ENCODE measurements around the gene NDUFA8.

The NDUFA8 gene

DNA sequence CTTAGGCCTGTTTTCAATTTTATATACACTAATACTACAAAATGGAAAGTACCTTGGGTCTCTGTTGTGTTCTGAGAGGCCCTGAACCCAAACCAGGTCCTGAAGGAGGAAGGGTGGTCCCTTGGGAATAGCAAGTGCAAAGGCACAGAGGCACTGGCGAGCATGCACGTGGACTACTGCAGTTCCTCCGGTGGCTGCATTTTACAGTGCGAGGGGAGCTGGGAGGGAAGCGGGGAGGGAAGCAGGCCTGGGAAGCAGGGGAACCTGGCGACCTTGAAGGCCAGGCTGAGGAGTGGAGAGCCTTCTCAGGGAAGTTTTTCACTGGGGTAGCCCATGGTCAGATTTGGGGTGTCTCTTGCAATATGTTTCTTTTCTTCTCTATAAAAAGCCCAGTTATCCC, 34.1 kb upstream of the NDUFA8 start:
- in situ Hi-C loops (cut with HindIII; ENCODE audit: low sequenced_read_pairs) = no loop called here
- TF ChIP-seq, protein P1, sequence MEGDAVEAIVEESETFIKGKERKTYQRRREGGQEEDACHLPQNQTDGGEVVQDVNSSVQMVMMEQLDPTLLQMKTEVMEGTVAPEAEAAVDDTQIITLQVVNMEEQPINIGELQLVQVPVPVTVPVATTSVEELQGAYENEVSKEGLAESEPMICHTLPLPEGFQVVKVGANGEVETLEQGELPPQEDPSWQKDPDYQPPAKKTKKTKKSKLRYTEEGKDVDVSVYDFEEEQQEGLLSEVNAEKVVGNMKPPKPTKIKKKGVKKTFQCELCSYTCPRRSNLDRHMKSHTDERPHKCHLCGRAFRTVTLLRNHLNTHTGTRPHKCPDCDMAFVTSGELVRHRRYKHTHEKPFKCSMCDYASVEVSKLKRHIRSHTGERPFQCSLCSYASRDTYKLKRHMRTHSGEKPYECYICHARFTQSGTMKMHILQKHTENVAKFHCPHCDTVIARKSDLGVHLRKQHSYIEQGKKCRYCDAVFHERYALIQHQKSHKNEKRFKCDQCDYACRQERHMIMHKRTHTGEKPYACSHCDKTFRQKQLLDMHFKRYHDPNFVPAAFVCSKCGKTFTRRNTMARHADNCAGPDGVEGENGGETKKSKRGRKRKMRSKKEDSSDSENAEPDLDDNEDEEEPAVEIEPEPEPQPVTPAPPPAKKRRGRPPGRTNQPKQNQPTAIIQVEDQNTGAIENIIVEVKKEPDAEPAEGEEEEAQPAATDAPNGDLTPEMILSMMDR (IDR thresholded peaks at IDR 0.05; ENCODE audit: low read depth, low read length) = no peak
- no peak overlapping the region for H3K4me3 ChIP-seq (ENCODE audit: low read depth, low read length)
- DNase-seq (ENCODE audit: low read depth, low spot score) = no peak

DNA sequence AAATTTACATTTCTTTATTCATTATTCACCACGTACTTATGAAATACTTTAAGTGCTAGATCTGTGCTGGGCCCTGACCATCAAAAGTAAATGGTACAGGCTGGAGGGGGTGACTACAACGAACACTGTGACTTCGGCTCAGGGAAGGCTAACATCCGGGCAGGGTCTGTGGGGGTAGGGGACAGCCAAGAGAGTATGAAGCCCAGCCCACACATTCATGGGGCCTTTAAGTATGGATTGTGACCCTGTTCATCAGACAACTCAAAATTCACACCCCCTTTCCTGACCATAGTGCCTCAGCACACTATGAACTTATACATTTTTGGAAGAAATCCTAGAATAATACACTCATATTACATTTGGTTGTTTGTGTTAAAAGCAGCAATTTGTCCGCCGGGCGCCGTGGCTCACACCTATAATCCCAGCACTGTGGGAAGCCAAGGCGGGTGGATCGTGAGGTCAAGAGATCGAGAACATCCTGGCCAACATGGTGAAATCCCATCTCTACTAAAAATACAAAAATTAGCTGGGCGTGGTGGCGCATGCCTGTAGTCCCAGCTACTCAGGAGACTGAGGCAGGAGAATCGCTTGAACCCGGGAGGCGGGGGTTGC, 33.4 kb upstream of the NDUFA8 start:
- in situ Hi-C loops (cut with HindIII; ENCODE audit: low sequenced_read_pairs) = no loop called here
- DNase-seq (ENCODE audit: low read depth, low spot score) = peak; percentile 14
- no peak overlapping the region for H3K4me3 ChIP-seq (ENCODE audit: low read depth, low read length)
- TF ChIP-seq, protein P1 (IDR thresholded peaks at IDR 0.05; ENCODE audit: low read depth, low read length) = no peak

DNA sequence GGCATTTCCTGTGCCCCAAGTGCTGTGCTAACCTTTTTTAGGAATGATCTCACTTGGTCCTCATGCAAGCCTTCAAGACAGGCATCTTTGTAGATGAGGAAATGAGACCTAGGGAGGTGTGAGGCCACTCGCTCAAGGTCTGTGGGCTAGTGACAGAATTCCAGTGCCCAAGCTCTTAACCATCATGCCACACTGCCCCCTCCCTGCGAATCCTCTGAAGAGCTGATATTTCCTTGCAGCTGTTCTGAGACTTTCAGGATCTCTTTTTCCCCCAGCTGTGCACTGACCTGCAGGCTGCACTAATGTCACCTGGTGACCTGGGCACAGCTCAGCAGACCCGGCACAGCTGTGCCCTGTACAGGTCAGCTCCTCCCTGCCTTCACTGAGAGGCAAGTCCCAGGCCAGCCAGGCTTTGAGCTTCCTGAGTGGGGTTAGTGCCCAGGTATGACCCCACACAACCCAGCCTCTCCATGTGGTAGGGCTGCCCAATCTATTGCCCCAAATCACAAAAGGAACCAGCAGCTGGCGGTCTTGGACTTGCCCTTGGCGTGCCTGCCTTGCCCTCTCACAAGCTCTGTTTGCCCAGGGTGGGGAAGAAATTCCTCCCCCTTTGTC, 32.8 kb upstream of the NDUFA8 start:
- TF ChIP-seq, protein P1 (IDR thresholded peaks at IDR 0.05; ENCODE audit: low read depth, low read length) = no peak
- in situ Hi-C loops (cut with HindIII; ENCODE audit: low sequenced_read_pairs) = no loop called here
- DNase-seq (ENCODE audit: low read depth, low spot score) = no peak
- no peak overlapping the region for H3K4me3 ChIP-seq (ENCODE audit: low read depth, low read length)

DNA sequence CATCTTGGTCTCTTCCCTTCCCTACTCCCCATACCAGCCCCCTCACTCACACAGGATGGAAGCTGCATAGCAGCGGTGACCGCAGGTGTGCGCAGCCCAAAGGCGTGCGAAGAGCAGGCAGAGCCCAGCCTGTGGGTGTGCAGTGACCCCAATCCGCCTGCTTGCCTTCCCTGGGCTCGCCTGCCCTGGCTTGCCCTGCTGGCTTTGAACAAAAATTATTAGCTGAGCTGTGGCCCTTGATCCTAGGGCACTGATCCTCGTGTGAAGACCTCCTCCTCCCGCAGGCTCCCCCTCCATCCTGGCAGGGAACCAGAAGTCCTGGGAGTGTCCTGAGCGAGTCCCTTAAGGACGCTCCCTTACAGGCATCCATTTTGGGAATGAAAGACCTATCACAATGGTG, 32.0 kb upstream of the NDUFA8 start:
- no peak for DNase-seq (ENCODE audit: low read depth, low spot score)
- no peak overlapping the region for H3K4me3 ChIP-seq (ENCODE audit: low read depth, low read length)
- TF ChIP-seq, protein P1 (IDR thresholded peaks at IDR 0.05; ENCODE audit: low read depth, low read length) = no peak
- in situ Hi-C loops (cut with HindIII; ENCODE audit: low sequenced_read_pairs) = no loop called here

DNA sequence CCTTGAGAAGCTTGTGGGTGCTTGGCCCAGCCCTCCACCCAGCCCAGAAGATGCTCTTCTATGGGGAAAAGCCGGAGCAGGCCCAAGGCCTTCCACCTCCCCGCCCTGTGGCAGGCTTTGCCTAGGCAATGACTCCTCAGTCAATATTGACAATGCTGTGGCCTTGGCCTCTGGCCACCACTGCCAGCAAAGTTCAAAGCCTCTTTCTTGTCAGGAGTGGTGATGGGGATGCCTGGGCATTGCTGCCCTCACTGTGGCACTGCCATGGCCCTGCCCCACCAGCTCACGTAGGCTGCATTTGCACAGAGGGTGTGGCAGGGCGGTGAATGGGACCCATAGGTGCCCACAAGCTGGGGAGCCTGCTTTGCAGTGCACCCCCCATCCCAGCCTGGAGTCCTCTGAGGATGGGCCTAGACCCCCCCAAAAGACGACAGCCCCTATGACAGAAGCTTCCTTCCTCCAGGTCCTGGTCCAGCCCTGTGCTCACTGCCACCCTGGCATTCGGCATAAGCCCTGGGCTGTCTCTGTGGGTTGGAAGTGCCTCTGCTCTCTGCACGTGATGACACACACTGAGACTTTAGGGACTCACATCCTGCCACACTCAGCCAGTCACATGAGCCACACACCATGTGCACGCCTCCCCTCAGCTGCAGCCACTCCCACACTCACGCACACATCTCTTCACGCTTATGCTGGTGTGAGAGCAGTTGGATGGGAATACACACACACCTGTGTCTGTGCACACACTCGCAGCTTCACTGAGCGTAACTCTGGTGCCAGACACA, 31.2 kb upstream of the NDUFA8 start:
- DNase-seq (ENCODE audit: low read depth, low spot score) = no peak
- no peak overlapping the region for H3K4me3 ChIP-seq (ENCODE audit: low read depth, low read length)
- TF ChIP-seq, protein P1 (IDR thresholded peaks at IDR 0.05; ENCODE audit: low read depth, low read length) = no peak
- in situ Hi-C loops (cut with HindIII; ENCODE audit: low sequenced_read_pairs) = no loop called here

DNA sequence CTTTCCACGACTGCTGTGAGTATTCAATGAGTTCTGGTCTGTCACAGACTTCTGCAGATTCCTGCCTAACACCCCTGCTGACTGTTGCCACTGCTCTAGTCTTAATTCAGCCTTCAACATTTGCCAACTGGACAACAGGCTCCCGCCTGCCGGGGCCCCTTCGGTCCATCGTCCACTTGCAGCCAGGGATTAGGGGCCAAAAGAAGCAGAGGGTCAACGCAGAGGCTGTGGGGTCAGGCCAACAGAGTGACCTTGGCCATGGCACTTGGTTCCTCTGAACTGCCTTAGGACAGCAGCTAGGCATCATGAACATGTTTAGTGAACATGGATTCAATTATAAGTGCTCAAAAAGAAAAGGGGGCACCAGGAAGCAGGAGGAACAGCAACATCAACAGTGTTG, 28.8 kb upstream of the NDUFA8 start:
- no peak for DNase-seq (ENCODE audit: low read depth, low spot score)
- TF ChIP-seq, protein P1 (IDR thresholded peaks at IDR 0.05; ENCODE audit: low read depth, low read length) = no peak
- H3K4me3 ChIP-seq (ENCODE audit: low read depth, low read length) = no peak overlapping the region

More for the DNA sequence above, 28.8 kb upstream of the NDUFA8 start:
- in situ Hi-C loops (cut with HindIII; ENCODE audit: low sequenced_read_pairs) = no loop called here
